Hepatocyte (in vitro differentiated cells): ENCODE results near the gene DAGLB.

Source experiments
- CTCF ChIP-seq: fragments of 200-600 bp; sonication (generic); IDR thresholded peaks from 2 replicates; pipeline ENCODE4 v1.5.1; 2016; ENCODE audit warnings: antibody characterized with exemption, mild to moderate bottlenecking; ENCODE audit not compliant: poor library complexity
- EZH2phosphoT487 ChIP-seq: fragments of 200-600 bp; sonication (generic); IDR thresholded peaks from one replicate; pipeline ENCODE4 v1.6.1; 2018; ENCODE audit warnings: antibody characterized with exemption, mild to moderate bottlenecking, low read depth, moderate library complexity; ENCODE audit not compliant: unreplicated experiment, severe bottlenecking

GRCh38 chr7:6386779-6387178 lies 61.0 kb downstream of the DAGLB start:
- TF ChIP-seq CTCF, result no peak
- no peak for TF ChIP-seq EZH2phosphoT487
